Testis (tissue), 2 donors: ENCODE measurements around the gene ADD3.

Source experiments
- POLR2A ChIP-seq: fragments of 450-650 bp; IDR thresholded peaks from one replicate; pipeline ENCODE4 v1.6.1; 2017; ENCODE audit warnings: antibody characterized with exemption, mild to moderate bottlenecking, moderate library complexity
- TF ChIP-seq, protein P1 (sequence below), 3 experiments: fragments of 450-650 bp in 2 of 3; fragments of 200-600 bp in 1 of 3; sonication (generic) in 1 of 3; IDR thresholded peaks; one replicate each; pipeline ENCODE4 v1.5.1; 2016 to 2019; ENCODE audit warnings: antibody characterized with exemption in 3 of 3, mild to moderate bottlenecking in 2 of 3, moderate library complexity in 1 of 3

DNA sequence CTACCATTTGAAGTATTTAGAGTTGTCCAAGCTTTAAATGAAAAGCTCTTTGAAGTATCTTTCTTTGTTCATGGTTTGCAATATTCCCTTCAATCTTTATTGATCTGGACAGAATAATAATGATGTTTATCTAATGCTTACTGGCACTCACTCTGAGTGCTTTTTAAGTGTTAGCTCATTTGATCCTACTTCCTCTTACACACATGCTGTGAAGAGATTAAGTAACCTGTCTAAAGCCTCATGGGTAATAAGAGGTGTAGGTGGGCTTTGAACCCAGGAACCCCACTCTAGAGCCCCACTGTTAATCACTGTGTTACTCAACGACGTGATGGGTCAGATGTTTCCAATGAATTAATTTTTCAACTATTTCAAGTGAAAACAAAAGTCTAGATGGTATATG lies 31.1 kb upstream of the ADD3 start:
- TF ChIP-seq, protein P1, sequence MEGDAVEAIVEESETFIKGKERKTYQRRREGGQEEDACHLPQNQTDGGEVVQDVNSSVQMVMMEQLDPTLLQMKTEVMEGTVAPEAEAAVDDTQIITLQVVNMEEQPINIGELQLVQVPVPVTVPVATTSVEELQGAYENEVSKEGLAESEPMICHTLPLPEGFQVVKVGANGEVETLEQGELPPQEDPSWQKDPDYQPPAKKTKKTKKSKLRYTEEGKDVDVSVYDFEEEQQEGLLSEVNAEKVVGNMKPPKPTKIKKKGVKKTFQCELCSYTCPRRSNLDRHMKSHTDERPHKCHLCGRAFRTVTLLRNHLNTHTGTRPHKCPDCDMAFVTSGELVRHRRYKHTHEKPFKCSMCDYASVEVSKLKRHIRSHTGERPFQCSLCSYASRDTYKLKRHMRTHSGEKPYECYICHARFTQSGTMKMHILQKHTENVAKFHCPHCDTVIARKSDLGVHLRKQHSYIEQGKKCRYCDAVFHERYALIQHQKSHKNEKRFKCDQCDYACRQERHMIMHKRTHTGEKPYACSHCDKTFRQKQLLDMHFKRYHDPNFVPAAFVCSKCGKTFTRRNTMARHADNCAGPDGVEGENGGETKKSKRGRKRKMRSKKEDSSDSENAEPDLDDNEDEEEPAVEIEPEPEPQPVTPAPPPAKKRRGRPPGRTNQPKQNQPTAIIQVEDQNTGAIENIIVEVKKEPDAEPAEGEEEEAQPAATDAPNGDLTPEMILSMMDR (IDR thresholded peaks at IDR 0.05), result no peak
- TF ChIP-seq POLR2A, result no peak
